ENCODE measurements around the gene DOK1.

The DOK1 gene

DNA sequence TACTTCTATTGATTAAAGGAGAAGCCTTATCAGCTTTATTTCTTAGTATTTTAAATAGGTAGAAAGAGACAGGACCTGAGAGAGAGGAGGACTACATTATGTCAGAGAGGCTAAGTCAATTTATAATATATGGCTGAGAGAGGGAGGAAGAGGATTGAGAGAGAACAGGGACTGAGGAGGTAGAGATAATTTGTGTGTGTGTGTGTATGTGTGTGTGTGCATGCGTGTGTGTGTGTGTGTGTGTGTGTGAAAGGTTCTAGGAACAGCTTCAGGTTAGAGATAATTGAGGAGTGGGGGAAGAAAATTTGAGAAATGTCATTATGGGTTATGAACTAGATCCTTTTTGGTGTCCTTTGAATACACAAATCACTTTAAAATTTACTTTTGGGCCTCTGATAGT lies 15.2 kb downstream of the DOK1 start:
- Histone ChIP-seq H4K8ac (ENCODE audit: low read length) (no peak overlapping the region), H3K36me3 (ENCODE audit: control insufficient read depth in 1 of 2, insufficient read depth in 2 of 2, low read depth in 1 of 2, low read length in 2 of 2) (no peaks in the 10 kb centered on the region), H3K18ac (ENCODE audit: low read depth in 1 of 2, low read length in 2 of 2) (no peak overlapping the region), H2AFZ (ENCODE audit: low read depth, low read length) (no peak overlapping the region), H3K14ac (ENCODE audit: low read length in 2 of 2) (no peak overlapping the region), H3K27me3 (ENCODE audit: control insufficient read depth in 1 of 2, insufficient read depth in 1 of 2, low read length in 2 of 2) (no peaks in the 10 kb centered on the region), H2BK12ac (ENCODE audit: low read length in 2 of 2) (no peak overlapping the region), H3K23ac (ENCODE audit: low read length in 2 of 2) (no peak overlapping the region), H3K9me3 (ENCODE audit: control insufficient read depth, low read length) (no peaks in the 10 kb centered on the region), H2AK5ac (ENCODE audit: low read length, severe bottlenecking) (no peak overlapping the region), H3K4me3 (ENCODE audit: insufficient read depth in 1 of 2, low read depth in 1 of 2, low read length in 2 of 2) (no peak overlapping the region), H3K4me1 (ENCODE audit: control insufficient read depth, insufficient read depth, low read depth, low read length) (no peaks in the 10 kb centered on the region), H3K27ac (ENCODE audit: low read length, poor library complexity, severe bottlenecking) (no peak overlapping the region), H2BK120ac (ENCODE audit: low read depth, low read length) (no peak overlapping the region), H3K4ac (ENCODE audit: low read depth in 1 of 2, low read length in 2 of 2) (no peak overlapping the region), H4K91ac (ENCODE audit: low read length) (no peak overlapping the region), H2BK15ac (ENCODE audit: low read depth, poor library complexity, severe bottlenecking) (no peak overlapping the region), H3K79me1 (replicated peaks; ENCODE audit: low read length, poor library complexity, severe bottlenecking) (no peaks in the 10 kb centered on the region), H3K4me2 (ENCODE audit: low read length, poor library complexity, severe bottlenecking) (no peak overlapping the region), H2BK5ac (ENCODE audit: low read depth, low read length, poor library complexity, severe bottlenecking) (no peak overlapping the region), H3K9ac (ENCODE audit: low read length) (no peak overlapping the region)
- WGBS: 82% methylated on average over 1 of the region's 1 CpG
- no peak for DNase-seq

- no peak overlapping the region for H2BK120ac ChIP-seq (ENCODE audit: low read depth, low read length)
- no peak overlapping the region for H3K27ac ChIP-seq (ENCODE audit: low read length, poor library complexity, severe bottlenecking)
- H3K79me1 ChIP-seq (replicated peaks; ENCODE audit: low read length, poor library complexity, severe bottlenecking): no peaks in the 10 kb centered on the region
- H3K4me1 ChIP-seq (ENCODE audit: control insufficient read depth, insufficient read depth, low read depth, low read length): no peaks in the 10 kb centered on the region
- H2AK5ac ChIP-seq (ENCODE audit: low read length, severe bottlenecking): peak overlapping the region; percentile 31
- no peak overlapping the region for H3K4ac ChIP-seq (ENCODE audit: low read depth in 1 of 2, low read length in 2 of 2)
- WGBS: 100% methylated on average over 1 of the region's 1 CpG
- H3K9me3 ChIP-seq (ENCODE audit: control insufficient read depth, low read length): no peaks in the 10 kb centered on the region
- no peak for DNase-seq
- H2BK5ac ChIP-seq (ENCODE audit: low read depth, low read length, poor library complexity, severe bottlenecking): no peak overlapping the region
- H3K14ac ChIP-seq (ENCODE audit: low read length in 2 of 2): no peak overlapping the region
- no peak overlapping the region for H3K4me3 ChIP-seq (ENCODE audit: insufficient read depth in 1 of 2, low read depth in 1 of 2, low read length in 2 of 2)
- H3K9ac ChIP-seq (ENCODE audit: low read length): no peak overlapping the region
- H4K91ac ChIP-seq (ENCODE audit: low read length): no peak overlapping the region
- no peak overlapping the region for H3K18ac ChIP-seq (ENCODE audit: low read depth in 1 of 2, low read length in 2 of 2)
- no peak overlapping the region for H2AFZ ChIP-seq (ENCODE audit: low read depth, low read length)
- H4K8ac ChIP-seq (ENCODE audit: low read length): no peak overlapping the region
- no peak overlapping the region for H3K23ac ChIP-seq (ENCODE audit: low read length in 2 of 2)
- no peak overlapping the region for H2BK12ac ChIP-seq (ENCODE audit: low read length in 2 of 2)
- H3K36me3 ChIP-seq (ENCODE audit: control insufficient read depth in 1 of 2, insufficient read depth in 2 of 2, low read depth in 1 of 2, low read length in 2 of 2): no peaks in the 10 kb centered on the region
- no peaks in the 10 kb centered on the region for H3K27me3 ChIP-seq (ENCODE audit: control insufficient read depth in 1 of 2, insufficient read depth in 1 of 2, low read length in 2 of 2)
- no peak overlapping the region for H2BK15ac ChIP-seq (ENCODE audit: low read depth, poor library complexity, severe bottlenecking)
- no peak overlapping the region for H3K4me2 ChIP-seq (ENCODE audit: low read length, poor library complexity, severe bottlenecking)
These were observed 16.5 kb downstream of the DOK1 start for GRCh38 chr2:74571058-74571457.

DNA sequence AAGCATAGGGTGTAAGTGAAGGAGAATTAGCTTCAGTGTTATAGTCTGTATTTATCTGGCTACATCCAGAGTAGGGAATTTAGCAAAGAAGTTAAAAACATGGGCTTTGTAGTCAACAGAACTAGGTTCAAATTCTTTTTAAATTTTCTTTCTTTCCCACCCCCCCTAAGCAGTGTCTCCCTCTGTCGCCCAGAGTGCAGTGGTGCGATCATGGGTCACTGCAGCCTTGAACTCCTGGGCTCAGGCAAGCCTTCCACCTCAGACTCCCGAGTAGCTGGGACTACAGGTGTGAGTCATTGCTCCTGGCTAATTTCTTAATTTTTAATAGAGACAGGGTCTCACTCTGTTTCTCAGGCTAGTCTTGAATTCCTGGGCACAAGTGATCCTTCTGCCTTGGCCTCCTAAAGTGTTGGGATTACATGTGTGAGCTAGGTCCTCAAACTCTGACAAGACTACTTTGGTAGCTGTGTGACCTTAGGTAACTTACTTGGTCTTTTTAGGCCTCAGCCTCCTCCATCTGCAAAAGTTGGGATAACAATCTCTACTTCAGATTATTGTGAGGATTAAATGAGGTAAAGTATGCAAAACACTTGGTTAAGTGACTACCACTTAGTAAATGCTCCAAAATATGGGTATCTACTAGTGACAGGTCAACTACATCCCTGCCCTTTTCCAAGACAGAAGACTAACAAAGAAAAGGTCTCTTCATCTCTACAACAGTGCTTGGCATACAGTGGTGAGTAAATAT lies 17.8 kb downstream of the DOK1 start:
- no peak overlapping the region for H3K23ac ChIP-seq (ENCODE audit: low read length in 2 of 2)
- WGBS: 50% methylated on average over 3 of the region's 3 CpGs
- no peaks in the 10 kb centered on the region for H3K36me3 ChIP-seq (ENCODE audit: control insufficient read depth in 1 of 2, insufficient read depth in 2 of 2, low read depth in 1 of 2, low read length in 2 of 2)
- no peak overlapping the region for H3K4ac ChIP-seq (ENCODE audit: low read depth in 1 of 2, low read length in 2 of 2)
- no peaks in the 10 kb centered on the region for H3K27me3 ChIP-seq (ENCODE audit: control insufficient read depth in 1 of 2, insufficient read depth in 1 of 2, low read length in 2 of 2)
- no peak overlapping the region for H4K8ac ChIP-seq (ENCODE audit: low read length)
- H2AFZ ChIP-seq (ENCODE audit: low read depth, low read length): no peak overlapping the region
- no peaks in the 10 kb centered on the region for H3K79me1 ChIP-seq (replicated peaks; ENCODE audit: low read length, poor library complexity, severe bottlenecking)
- no peak overlapping the region for H2AK5ac ChIP-seq (ENCODE audit: low read length, severe bottlenecking)
- H2BK5ac ChIP-seq (ENCODE audit: low read depth, low read length, poor library complexity, severe bottlenecking): no peak overlapping the region
- H3K4me3 ChIP-seq (ENCODE audit: insufficient read depth in 1 of 2, low read depth in 1 of 2, low read length in 2 of 2): no peak overlapping the region
- H3K14ac ChIP-seq (ENCODE audit: low read length in 2 of 2): no peak overlapping the region
- no peak overlapping the region for H2BK15ac ChIP-seq (ENCODE audit: low read depth, poor library complexity, severe bottlenecking)
- no peak overlapping the region for H3K18ac ChIP-seq (ENCODE audit: low read depth in 1 of 2, low read length in 2 of 2)
- H3K9me3 ChIP-seq (ENCODE audit: control insufficient read depth, low read length): no peaks in the 10 kb centered on the region
- no peak overlapping the region for H3K9ac ChIP-seq (ENCODE audit: low read length)
- H2BK120ac ChIP-seq (ENCODE audit: low read depth, low read length): no peak overlapping the region
- no peak overlapping the region for H4K91ac ChIP-seq (ENCODE audit: low read length)
- no peak overlapping the region for H2BK12ac ChIP-seq (ENCODE audit: low read length in 2 of 2)
- H3K27ac ChIP-seq (ENCODE audit: low read length, poor library complexity, severe bottlenecking): no peak overlapping the region
- no peak overlapping the region for H3K4me2 ChIP-seq (ENCODE audit: low read length, poor library complexity, severe bottlenecking)
- no peaks in the 10 kb centered on the region for H3K4me1 ChIP-seq (ENCODE audit: control insufficient read depth, insufficient read depth, low read depth, low read length)
- no peak for DNase-seq

- H2BK12ac ChIP-seq (ENCODE audit: low read length in 2 of 2): no peak overlapping the region
- no peaks in the 10 kb centered on the region for H3K27me3 ChIP-seq (ENCODE audit: control insufficient read depth in 1 of 2, insufficient read depth in 1 of 2, low read length in 2 of 2)
- peak overlapping the region; percentile 25 for H3K9ac ChIP-seq (ENCODE audit: low read length)
- no peak overlapping the region for H2BK15ac ChIP-seq (ENCODE audit: low read depth, poor library complexity, severe bottlenecking)
- H3K36me3 ChIP-seq (ENCODE audit: control insufficient read depth in 1 of 2, insufficient read depth in 2 of 2, low read depth in 1 of 2, low read length in 2 of 2): no peaks in the 10 kb centered on the region
- H3K18ac ChIP-seq (ENCODE audit: low read depth in 1 of 2, low read length in 2 of 2): no peak overlapping the region
- H4K8ac ChIP-seq (ENCODE audit: low read length): no peak overlapping the region
- H3K27ac ChIP-seq (ENCODE audit: low read length, poor library complexity, severe bottlenecking): peak overlapping the region; percentile 5
- H3K9me3 ChIP-seq (ENCODE audit: control insufficient read depth, low read length): no peaks in the 10 kb centered on the region
- no peak overlapping the region for H2AFZ ChIP-seq (ENCODE audit: low read depth, low read length)
- H2BK120ac ChIP-seq (ENCODE audit: low read depth, low read length): no peak overlapping the region
- no peak overlapping the region for H3K4ac ChIP-seq (ENCODE audit: low read depth in 1 of 2, low read length in 2 of 2)
- peak overlapping the region in 1 of 2 experiments; percentile 17 for H3K4me3 ChIP-seq (ENCODE audit: insufficient read depth in 1 of 2, low read depth in 1 of 2, low read length in 2 of 2)
- 51% methylated on average over 4 of the region's 7 CpGs for WGBS
- no peak overlapping the region for H3K23ac ChIP-seq (ENCODE audit: low read length in 2 of 2)
- peak; percentile 52 for DNase-seq
- H3K79me1 ChIP-seq (replicated peaks; ENCODE audit: low read length, poor library complexity, severe bottlenecking): no peaks in the 10 kb centered on the region
- no peaks in the 10 kb centered on the region for H3K4me1 ChIP-seq (ENCODE audit: control insufficient read depth, insufficient read depth, low read depth, low read length)
- H2BK5ac ChIP-seq (ENCODE audit: low read depth, low read length, poor library complexity, severe bottlenecking): no peak overlapping the region
- H3K4me2 ChIP-seq (ENCODE audit: low read length, poor library complexity, severe bottlenecking): no peak overlapping the region
- no peak overlapping the region for H4K91ac ChIP-seq (ENCODE audit: low read length)
- H3K14ac ChIP-seq (ENCODE audit: low read length in 2 of 2): no peak overlapping the region
- H2AK5ac ChIP-seq (ENCODE audit: low read length, severe bottlenecking): no peak overlapping the region
These were observed 19.4 kb downstream of the DOK1 start for GRCh38 chr2:74573747-74574562.

Measured in mesenchymal stem cell (in vitro differentiated cells and primary cell).